SK-N-MC (cell line): ENCODE measurements around the gene MCL1.

ENCODE experiments used
- DNase-seq: peaks from one replicate; pipeline ENCODE4 v3.0.0-alpha.2; 2011; ENCODE audit warnings: low read depth, low spot score
- H3K27ac ChIP-seq: fragments of 200-600 bp; sonication (generic); 2 replicates; pipeline ENCODE4 v1.5.1; 2016; ENCODE audit warnings: mixed run types
- H3K36me3 ChIP-seq: fragments of 200-600 bp; sonication (generic); 2 replicates; pipeline ENCODE4 v1.6.1; 2017; ENCODE audit warnings: antibody characterized with exemption, low read length, mixed read lengths; ENCODE audit not compliant: insufficient read depth
- H3K4me3 ChIP-seq: fragments of 200-600 bp; sonication (generic); 2 replicates; pipeline ENCODE4 v1.5.1; 2016
- H3K9ac ChIP-seq: fragments of 200-600 bp; sonication (generic); 2 replicates; pipeline ENCODE4 v1.8.0; 2017; ENCODE audit warnings: mixed run types, mixed read lengths; ENCODE audit not compliant: insufficient read length
- H3K9me3 ChIP-seq: fragments of 200-600 bp; sonication (generic); 2 replicates; pipeline ENCODE4 v1.6.1; 2017; ENCODE audit warnings: low read depth, mild to moderate bottlenecking, antibody characterized with exemption, low read length, moderate library complexity, mixed read lengths
- EZH2 ChIP-seq: fragments of 200-600 bp; sonication (generic); IDR thresholded peaks from one replicate; pipeline ENCODE4 v1.6.1; 2017; ENCODE audit warnings: antibody characterized with exemption
- FOXP2 ChIP-seq: optimal IDR thresholded peaks from 2 replicates; pipeline ENCODE3; 2011; ENCODE audit warnings: mild to moderate bottlenecking, moderate library complexity; ENCODE audit not compliant: insufficient read depth; ENCODE audit errors: extremely low read length, control extremely low read depth
- POLR2AphosphoS5 ChIP-seq: IDR thresholded peaks from 2 replicates; pipeline ENCODE4 v1.6.1; 2012; ENCODE audit warnings: mild to moderate bottlenecking, low read depth, low read length, borderline replicate concordance

Gene MCL1

GRCh38 chr1:150553392-150554085 lies 25.9 kb downstream of the MCL1 start:
- TF ChIP-seq FOXP2 (no peak), EZH2 (no peak), POLR2AphosphoS5 (no peak)
- Histone ChIP-seq H3K36me3 (no peaks in the 10 kb centered on the region), H3K27ac (no peak overlapping the region), H3K9me3 (no peaks in the 10 kb centered on the region), H3K4me3 (no peak overlapping the region), H3K9ac (no peak overlapping the region)
- no peak for DNase-seq

GRCh38 chr1:150552911-150553289 lies 26.5 kb downstream of the MCL1 start:
- Histone ChIP-seq H3K9me3 (no peaks in the 10 kb centered on the region), H3K4me3 (no peak overlapping the region), H3K9ac (no peak overlapping the region), H3K27ac (no peak overlapping the region), H3K36me3 (no peaks in the 10 kb centered on the region)
- no peak for DNase-seq
- no peak for TF ChIP-seq EZH2
- no peak for TF ChIP-seq POLR2AphosphoS5
- TF ChIP-seq FOXP2: no peak

- H3K27ac ChIP-seq: no peak overlapping the region
- H3K9me3 ChIP-seq: no peaks in the 10 kb centered on the region
- H3K9ac ChIP-seq: no peak overlapping the region
- TF ChIP-seq POLR2AphosphoS5 (no peak), FOXP2 (no peak), EZH2 (no peak)
- H3K36me3 ChIP-seq: no peaks in the 10 kb centered on the region
- no peak for DNase-seq
- H3K4me3 ChIP-seq: no peak overlapping the region
Measured at GRCh38 chr1:150552128-150552910, 27.1 kb downstream of the MCL1 start.

- no peak for DNase-seq
- Histone ChIP-seq H3K9me3 (no peaks in the 10 kb centered on the region), H3K27ac (no peak overlapping the region), H3K9ac (no peak overlapping the region), H3K36me3 (no peaks in the 10 kb centered on the region), H3K4me3 (no peak overlapping the region)
- TF ChIP-seq POLR2AphosphoS5: no peak
- no peak for TF ChIP-seq FOXP2
- no peak for TF ChIP-seq EZH2
Measured at GRCh38 chr1:150551784-150552127, 27.7 kb downstream of the MCL1 start.

GRCh38 chr1:150551051-150551783 lies 28.2 kb downstream of the MCL1 start:
- no peaks in the 10 kb centered on the region for H3K36me3 ChIP-seq
- no peak overlapping the region for H3K4me3 ChIP-seq
- H3K9ac ChIP-seq: no peak overlapping the region
- no peak for DNase-seq
- H3K27ac ChIP-seq: no peak overlapping the region
- no peaks in the 10 kb centered on the region for H3K9me3 ChIP-seq
- no peak for TF ChIP-seq EZH2
- no peak for TF ChIP-seq POLR2AphosphoS5

- Histone ChIP-seq H3K36me3 (no peaks in the 10 kb centered on the region), H3K4me3 (no peak overlapping the region), H3K9ac (no peak overlapping the region), H3K9me3 (no peaks in the 10 kb centered on the region), H3K27ac (no peak overlapping the region)
- TF ChIP-seq EZH2 (no peak), POLR2AphosphoS5 (no peak), FOXP2 (no peak)
- DNase-seq: no peak
Measured at GRCh38 chr1:150550222-150551050, 29.0 kb downstream of the MCL1 start.

GRCh38 chr1:150549496-150550221 lies 29.8 kb downstream of the MCL1 start:
- H3K9ac ChIP-seq: no peak overlapping the region
- no peak for TF ChIP-seq POLR2AphosphoS5
- no peak for TF ChIP-seq FOXP2
- TF ChIP-seq EZH2: no peak

More at GRCh38 chr1:150549496-150550221, 29.8 kb downstream of the MCL1 start:
- Histone ChIP-seq H3K9me3 (no peaks in the 10 kb centered on the region), H3K36me3 (no peaks in the 10 kb centered on the region), H3K4me3 (no peak overlapping the region), H3K27ac (no peak overlapping the region)
- no peak for DNase-seq
